ENCODE data around the gene PKN1.
"Not testable (repeated sequence)": the region's sequence is repeated elsewhere in the genome, so short reads cannot be mapped to it uniquely, and the experiment has no call there.

PKN1 gene

DNA sequence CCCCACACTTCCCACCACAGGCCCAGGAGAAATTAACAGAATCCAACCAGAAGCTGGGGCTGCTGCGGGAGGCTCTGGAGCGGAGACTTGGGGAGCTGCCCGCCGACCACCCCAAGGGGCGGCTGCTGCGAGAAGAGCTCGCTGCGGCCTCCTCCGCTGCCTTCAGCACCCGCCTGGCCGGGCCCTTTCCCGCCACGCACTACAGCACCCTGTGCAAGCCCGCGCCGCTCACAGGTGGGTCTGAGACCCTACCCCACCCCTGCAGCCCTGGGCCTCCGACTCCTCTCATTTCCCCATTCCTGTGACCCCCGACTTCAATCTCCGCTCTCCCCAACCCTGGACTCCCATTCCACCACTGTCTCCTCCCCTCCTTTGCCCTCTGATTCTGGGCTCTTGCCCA lies 17.8 kb downstream of the PKN1 start:
- no peak for DNase-seq
- intact Hi-C loops (cut with DNase I), result no loop called here

DNA sequence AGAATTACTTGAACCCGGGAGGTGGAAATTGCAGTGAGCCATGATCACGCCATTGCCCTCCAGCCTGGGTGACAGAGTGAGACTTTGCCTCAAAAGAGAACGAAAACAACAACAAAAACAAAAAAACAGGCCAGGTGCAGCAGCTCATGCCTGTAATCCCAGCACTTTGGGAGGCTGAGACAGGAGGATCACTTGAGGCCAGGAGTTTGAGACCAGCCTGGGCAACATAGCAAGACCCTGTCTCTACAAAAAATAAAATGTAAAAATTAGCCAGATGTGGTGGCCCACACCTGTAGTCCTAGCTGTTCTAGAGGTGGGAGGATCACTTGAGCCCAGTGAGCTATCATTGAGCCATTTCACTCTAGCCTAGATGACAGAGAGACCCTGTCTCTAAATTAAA lies 19.2 kb downstream of the PKN1 start:
- intact Hi-C loops (cut with DNase I), result not testable (repeated sequence)

DNA sequence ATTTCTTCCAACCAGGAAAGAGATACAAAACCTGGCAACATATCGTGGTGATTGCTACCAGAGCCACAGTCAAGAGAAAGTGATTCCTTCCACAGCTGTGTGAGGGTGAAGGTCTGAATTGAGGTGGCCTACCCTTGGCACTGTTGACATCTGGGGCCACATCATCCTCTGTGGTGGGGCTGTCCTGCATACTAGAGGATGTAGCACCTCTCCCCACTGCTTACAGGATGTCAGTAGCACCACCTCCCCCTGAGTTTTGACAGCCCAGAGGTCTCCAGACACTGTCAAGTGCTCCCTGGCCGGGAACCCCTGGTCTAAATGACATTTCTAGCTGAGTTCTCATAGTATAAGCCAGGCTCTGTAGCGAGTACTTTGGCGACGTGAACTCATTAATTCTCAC lies 26.6 kb downstream of the PKN1 start:
- DNase-seq, result no peak
- intact Hi-C loops (cut with DNase I), result no loop called here

More for the DNA sequence above, 19.2 kb downstream of the PKN1 start:
- not testable (repeated sequence) for DNase-seq

DNA sequence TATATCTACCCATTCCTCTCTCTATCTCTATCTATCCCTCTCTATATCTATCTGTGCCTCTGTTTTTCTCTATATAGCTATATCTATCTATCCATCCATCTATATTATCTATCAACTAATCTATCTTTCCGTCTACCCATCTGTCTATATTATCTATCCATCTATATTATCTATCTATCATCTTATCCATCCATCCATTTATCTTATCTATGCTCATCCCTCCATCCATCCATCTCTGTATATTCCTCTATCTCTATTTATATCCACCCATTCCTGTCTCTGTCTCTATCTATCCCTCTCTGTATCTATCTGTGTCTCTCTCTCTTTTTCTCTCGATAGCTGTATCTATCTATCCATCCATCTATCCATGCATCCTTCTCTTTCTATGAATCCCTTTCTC lies 27.8 kb downstream of the PKN1 start:
- intact Hi-C loops (cut with DNase I), result no loop called here
- no peak for DNase-seq

DNA sequence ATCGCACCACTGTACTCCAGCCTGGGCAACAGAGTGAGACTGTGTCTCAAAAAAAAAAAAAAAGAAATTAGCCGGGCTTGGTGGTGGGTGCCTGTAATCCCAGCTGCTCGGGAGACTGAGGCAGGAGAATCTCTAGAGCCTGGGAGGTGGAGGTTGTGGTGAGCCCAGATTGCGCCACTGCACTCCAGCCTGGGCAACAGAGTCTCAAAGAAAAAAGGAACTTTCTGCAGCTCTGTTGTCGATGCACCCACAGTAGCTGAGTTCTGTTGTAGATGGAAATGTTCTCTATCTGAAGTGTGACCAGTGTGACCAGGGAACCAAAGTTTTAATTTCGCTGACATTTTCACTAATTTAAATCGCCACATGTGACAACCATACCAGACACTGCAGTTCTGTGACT lies 29.3 kb downstream of the PKN1 start:
- DNase-seq; intact Hi-C loops (cut with DNase I): not testable (repeated sequence)

DNA sequence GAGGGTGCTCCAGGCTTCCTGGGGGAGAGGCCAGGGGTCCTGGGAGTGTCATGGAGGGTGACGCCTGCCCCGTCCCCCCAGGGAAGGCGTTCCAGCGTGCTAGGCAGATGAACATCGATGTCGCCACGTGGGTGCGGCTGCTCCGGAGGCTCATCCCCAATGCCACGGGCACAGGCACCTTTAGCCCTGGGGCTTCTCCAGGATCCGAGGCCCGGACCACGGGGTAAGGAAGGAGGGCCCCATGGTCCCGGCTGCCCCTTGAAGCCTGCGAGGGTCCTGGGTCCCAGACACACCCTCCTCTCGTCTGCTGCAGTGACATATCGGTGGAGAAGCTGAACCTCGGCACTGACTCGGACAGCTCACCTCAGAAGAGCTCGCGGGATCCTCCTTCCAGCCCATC lies 30.6 kb downstream of the PKN1 start:
- intact Hi-C loops (cut with DNase I), result no loop called here
- DNase-seq, result peak in 1 of 10 donors; percentile 39

DNA sequence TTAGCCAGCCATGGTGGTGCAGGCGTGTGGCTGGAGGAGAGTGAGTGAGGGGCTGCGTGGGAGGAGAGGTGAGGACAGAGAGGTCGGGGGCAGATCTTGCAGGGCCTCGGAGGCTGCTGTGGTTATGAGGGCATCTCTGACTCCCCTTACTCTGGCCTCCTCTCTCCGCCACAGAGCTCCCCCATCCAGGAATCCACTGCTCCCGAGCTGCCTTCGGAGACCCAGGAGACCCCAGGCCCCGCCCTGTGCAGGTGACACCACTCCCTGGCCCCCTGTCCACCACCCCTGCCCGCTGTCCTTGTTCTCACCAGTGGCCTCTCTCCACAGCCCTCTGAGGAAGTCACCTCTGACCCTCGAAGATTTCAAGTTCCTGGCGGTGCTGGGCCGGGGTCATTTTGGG lies 34.3 kb downstream of the PKN1 start:
- intact Hi-C loops (cut with DNase I), result no loop called here
- DNase-seq, result no peak

DNA sequence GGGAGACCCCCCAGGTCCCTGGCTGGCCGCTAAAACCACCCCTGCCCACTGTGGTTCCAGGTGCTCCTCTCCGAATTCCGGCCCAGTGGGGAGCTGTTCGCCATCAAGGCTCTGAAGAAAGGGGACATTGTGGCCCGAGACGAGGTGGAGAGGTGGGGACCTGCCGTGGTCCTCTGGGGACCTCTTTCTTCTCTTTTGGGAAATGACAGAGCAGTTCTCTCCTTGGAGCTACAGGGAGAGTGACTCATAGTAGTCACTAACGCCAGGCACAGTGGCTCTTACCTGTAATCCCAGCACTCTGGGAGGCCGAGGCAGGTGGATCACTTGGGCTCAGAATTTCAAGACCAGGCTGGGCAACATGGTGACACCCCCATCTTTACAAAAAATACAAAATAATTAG lies 34.7 kb downstream of the PKN1 start:
- intact Hi-C loops (cut with DNase I), result no loop called here
- DNase-seq, result peak in 1 of 10 donors; percentile 61

DNA sequence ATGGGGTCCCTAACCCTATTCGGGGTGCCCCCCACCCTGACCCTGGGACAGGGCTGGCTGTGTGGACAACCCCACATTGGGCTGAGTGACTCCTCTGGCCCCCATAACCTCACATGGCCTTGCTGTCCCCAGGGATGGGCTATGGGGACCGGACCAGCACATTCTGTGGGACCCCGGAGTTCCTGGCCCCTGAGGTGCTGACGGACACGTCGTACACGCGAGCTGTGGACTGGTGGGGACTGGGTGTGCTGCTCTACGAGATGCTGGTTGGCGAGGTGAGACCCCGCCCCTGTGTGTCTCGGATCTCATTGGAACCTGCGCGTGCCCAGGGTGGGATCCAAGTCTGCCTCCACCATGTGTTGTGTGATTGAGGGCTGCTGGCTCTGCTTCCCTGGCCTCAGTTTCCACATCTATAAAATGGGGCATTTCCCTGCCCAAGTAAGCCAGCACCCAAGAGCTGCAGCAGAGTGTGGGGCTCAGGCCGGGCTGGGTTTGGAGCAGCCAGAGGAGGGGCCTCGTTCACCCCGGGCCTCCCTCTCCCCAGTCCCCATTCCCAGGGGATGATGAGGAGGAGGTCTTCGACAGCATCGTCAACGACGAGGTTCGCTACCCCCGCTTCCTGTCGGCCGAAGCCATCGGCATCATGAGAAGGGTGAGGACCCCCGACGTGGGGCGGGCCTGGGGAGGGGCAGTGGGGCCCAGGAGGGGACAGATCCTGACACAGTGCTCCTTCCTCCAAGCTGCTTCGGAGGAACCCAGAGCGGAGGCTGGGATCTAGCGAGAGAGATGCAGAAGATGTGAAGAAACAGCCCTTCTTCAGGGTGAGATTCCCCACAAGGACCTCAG lies 37.1 kb downstream of the PKN1 start:
- peak in 1 of 10 donors; percentile 52 for DNase-seq
- intact Hi-C loops (cut with DNase I), result loop anchor here (5.0 kb wide), 2 partner anchors 38 to 333 kb away; partner anchors contain the start of genes ASF1B and PKN1

DNA sequence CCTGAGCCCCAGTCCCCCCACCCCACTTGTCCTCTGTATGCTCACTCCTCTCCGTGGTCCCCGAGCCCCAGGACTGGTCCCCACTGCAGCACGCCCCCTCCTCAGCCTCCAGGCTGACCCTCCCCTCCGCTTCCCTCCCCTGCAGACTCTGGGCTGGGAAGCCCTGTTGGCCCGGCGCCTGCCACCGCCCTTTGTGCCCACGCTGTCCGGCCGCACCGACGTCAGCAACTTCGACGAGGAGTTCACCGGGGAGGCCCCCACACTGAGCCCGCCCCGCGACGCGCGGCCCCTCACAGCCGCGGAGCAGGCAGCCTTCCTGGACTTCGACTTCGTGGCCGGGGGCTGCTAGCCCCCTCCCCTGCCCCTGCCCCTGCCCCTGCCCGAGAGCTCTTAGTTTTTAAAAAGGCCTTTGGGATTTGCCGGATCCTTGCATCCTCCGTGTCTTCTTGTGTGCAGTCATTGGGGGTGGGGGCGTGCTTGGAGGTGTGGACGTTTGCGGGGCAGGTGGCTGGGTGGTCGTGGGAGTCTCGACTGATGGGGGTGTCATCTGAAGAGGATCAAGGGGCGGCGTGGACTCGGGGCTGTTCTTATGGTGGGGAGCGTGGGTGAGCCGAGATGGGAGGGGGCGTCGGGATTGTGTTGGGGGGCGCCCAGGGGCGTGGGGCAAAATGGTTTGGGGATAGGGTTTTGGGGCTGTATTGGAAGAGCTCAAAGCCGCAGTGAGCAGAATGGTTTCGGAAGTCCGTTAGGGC lies 38.5 kb downstream of the PKN1 start:
- intact Hi-C loops (cut with DNase I), result loop anchor here (5.0 kb wide), 2 partner anchors 39 to 334 kb away; partner anchors contain the start of genes ASF1B and PKN1
- DNase-seq, result peak in 1 of 10 donors; percentile 64

DNA sequence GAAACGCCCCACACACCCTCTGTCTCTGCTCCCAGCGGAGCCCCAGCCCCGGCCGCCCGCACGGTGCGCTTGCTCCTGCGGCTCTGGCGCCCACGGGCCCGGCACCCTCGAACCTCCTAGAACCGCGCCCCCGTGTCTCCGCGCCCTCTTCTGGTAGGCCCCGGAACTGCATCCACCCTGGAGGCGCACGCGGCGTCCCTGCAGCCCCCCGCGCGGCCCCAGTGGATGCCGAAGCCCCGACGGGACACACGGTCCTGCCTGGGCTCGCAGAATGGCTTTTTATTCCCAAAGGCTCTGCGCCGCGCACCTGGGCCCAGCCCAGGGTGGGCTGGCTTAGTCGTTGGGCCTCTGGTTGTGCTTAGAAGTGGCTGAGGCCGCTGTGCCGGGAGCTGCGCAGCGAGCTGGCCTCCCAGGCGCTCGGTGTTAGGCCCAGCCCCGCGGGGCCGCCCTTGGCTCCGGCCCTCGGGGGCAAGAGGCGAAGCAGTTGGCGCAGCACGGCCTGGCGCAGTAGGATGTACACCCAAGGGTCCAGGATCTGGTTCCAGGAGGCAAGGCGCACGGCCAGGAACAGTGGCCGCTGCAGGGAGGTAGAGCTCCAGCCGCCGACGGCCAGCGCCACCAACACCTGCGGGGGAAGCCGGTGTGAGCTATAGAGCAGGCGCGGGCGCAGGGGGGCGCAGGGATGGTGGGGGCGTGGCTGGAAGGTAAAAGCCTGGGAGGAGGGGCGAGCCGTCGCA lies 39.3 kb downstream of the PKN1 start:
- peak in 9 of 10 donors; percentile 31 to 94 (median 74) for DNase-seq
- intact Hi-C loops (cut with DNase I), result loop anchor here (5.0 kb wide), 2 partner anchors 40 to 335 kb away; partner anchors contain the start of genes ASF1B and PKN1

DNA sequence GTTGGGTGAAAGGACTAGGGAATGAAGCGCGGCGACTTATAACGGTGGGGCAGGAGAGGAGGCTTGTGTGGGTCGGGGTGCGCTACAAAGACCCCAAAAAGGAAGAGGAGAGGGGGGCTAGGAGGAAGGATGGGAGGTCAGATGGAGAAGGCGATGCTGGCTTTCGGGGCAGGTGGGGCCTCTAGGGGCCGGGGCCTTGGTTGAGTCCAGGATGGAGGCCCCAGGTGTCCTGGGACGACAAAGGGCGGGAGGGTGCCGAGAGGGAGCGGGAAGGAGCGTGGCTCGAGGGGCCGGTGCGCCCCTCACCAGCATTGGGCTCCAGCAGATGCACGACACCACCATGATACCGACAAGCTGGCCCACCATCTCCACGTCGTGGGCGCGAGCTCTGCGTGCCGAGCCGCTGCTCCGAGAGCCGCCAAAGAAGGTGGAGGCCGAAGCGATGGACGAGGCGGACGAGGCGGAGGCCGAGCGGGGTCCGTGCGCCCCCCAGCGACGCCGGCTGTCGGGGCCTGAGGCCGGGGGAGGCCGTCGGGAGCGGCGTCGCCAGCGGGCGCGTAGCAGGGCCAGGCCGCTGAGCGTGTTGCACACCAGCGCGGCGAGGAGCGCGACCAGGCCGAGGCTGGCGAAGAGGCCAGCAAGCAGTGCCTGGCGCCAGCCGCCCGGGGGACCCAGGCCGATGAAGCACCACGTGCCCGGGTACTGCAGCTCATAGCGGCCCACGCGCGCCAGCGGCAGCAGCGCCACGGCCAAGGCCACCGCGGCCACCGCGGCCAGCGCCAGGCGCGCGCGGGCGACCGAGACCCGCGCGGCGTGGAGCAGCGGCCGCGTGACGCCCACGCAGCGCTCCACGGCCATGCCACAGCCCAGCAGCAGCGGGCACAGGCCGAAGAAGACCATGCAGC lies 40.2 kb downstream of the PKN1 start:
- intact Hi-C loops (cut with DNase I), result loop anchor here (5.0 kb wide), 2 partner anchors 41 to 336 kb away; partner anchors contain the start of genes ASF1B and PKN1
- peak in 2 of 10 donors; percentile 47 to 70 for DNase-seq

DNA sequence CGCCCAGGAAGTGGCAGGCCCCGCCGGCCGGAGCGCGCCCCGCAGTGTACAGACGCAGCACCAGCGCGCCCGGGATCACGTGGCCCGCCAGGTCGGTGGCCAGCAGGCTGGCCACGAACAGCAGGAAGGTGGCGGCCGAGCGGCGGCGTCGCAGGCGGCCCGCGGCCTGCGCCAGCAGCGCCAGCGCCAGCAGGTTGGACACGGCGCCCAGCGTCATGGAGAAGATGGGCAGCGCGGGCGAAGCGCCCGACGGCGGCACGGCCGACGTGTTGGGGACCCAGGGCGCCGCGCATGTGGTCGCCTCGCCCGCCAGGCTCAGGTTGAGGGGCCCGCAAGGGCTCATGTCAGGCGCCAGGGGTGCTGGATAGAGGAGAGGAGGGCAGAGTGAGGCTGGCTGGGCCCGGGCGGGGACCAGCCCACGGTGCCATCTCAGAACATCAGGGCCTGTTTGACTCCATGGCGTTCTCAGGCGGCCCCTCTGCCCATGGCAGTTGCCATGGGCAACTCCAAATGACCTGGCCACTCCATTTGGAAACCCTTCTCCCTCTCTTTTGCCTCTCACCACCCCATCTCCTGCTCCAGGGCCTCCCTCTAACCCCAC lies 41.0 kb downstream of the PKN1 start:
- peak in 2 of 10 donors; percentile 56 to 64 for DNase-seq
- intact Hi-C loops (cut with DNase I), result loop anchor here (5.0 kb wide), 2 partner anchors 42 to 337 kb away; partner anchors contain the start of genes ASF1B and PKN1

DNA sequence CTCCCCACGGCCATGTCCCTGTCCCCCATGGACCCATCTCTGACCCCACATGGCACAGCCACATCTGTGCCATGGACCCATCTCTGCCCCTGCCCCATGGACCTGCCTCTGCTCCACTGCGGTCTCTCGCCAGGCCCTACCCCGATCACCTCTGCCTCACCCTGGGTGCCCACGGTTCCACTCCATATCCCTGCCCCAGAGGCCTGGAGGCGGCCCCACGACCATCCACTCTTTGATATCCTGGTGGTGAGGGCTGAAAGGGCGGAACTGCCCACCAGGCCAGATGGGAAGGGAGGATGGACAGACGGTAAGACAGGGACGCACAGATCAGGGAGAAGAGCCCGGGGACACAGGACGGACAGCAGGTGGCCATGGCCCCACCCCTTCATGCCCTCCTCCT lies 41.7 kb downstream of the PKN1 start:
- peak in 1 of 10 donors; percentile 61 for DNase-seq
- intact Hi-C loops (cut with DNase I), result loop anchor here (5.0 kb wide), 2 partner anchors 43 to 338 kb away; partner anchors contain the start of genes ASF1B and PKN1

DNA sequence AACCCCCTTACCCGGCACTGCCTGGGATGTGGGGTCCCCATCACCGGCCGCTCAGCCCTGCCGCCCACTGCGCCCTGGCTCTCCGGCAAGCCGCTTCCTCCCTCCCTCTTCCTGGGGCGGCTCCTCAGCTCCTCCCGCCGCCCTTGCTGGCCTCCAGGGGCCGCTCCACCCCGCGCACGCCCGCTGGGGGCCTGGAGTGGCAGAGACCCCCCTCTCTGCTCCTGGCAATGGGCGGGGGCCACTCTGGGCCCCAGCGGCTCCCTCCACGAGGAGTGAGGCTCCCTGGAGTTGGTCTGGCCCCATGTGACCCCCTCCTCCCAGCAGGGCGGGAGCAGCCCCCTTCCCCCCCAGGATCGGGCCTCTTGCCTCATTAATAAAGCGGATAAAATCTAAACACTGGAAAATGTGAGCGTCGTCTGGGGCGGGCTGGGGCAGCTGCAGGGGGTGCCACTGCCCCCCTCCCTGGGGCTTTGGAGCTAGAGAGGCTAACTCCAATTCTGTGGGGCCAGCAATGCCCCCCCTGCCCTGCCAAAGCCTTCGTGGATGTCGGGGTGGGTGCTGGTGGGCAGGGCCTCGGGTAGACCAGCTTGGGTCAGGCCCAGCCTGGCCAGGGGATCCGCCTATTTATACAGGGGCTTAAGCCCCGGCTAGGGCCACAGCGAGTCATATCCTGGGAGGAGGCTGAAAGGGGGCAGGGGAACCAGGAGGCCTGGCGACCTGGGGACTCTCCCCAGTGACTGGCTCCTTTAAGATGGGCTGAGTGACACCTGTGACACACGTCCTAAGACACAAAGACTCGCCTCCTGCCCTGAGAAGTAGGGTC lies 42.4 kb downstream of the PKN1 start, which contains the start of gene PTGER1:
PTGER1 (minus strand) TSS at position 104 of the 823 bp plus-strand sequence. CDS start 1,034 bp downstream, outside the sequence.
- intact Hi-C loops (cut with DNase I), result no loop called here
- DNase-seq, result peak in 1 of 10 donors; percentile 52

DNA sequence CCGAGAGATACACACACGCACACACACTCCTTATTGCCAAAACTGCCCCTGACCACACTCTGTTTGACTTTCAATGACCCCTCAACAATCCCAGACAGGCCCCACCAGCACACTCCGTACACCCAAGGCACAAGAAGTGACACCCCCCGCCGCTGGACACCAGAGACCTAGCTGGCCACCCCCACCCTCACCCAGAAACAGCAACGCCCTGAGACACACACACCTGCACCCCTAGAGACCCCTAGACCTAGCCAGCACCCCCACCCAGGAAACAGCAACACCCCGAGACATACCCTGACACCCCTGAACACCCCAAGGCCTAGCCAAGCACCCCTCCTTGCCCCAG lies 43.2 kb downstream of the PKN1 start:
- intact Hi-C loops (cut with DNase I), result no loop called here
- peak in 1 of 10 donors; percentile 57 for DNase-seq

DNA sequence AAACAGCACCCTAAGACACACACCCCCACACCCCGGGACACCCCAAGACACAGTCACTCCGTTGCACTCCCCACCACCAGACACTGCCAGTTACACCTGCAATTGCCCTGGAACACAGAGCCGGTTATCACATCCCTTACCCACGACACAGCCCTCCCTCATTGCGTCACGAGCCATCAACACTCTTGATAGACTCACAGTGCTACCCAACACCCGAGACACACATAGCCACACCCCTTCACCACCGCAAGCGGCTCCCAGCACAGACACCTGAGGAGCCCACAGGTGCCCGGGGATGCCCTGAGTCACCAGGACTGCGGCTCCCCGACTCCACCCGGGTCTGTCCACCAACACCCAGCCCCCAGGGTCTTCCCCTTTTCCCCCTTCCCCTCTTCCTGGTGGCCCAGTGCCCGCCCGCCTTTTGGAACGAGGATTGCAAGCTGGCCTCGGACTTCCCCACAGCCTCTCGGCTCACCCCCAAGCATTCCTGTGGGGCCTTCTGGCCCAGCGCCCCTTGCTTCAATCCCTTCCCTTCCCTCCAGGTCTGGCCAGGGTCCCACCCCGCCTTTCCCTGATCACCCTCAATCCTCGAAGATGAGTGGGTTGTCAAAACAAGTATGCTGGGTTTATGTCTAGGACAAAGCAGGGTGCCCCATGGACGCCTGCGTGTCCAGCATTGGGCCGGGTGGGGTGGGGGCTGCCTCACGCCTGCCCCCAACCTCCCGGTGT lies 43.7 kb downstream of the PKN1 start:
- peak in 1 of 10 donors; percentile 60 for DNase-seq
- intact Hi-C loops (cut with DNase I), result no loop called here
